HG03280 (cell line): ENCODE measurements around the gene SH3TC1.

Source experiments
- ATAC-seq: cut with Tn5 transposase; IDR thresholded peaks from one replicate; pipeline ENCODE4 v1.9.1; 2021; ENCODE audit warnings: mild to moderate bottlenecking, moderate library complexity; ENCODE audit not compliant: unreplicated experiment

The SH3TC1 gene

GRCh38 chr4:8284391-8284790, 85.3 kb downstream of the SH3TC1 start:
- no peak for ATAC-seq

- no peak for ATAC-seq
Measured at GRCh38 chr4:8285143-8285975, 86.3 kb downstream of the SH3TC1 start.

GRCh38 chr4:8285976-8286718, 87.1 kb downstream of the SH3TC1 start:
- no peak for ATAC-seq

- no peak for ATAC-seq
Measured at GRCh38 chr4:8286719-8287342, 87.7 kb downstream of the SH3TC1 start.

GRCh38 chr4:8287343-8288280, 88.5 kb downstream of the SH3TC1 start:
- no peak for ATAC-seq

GRCh38 chr4:8289151-8289750, 90.2 kb downstream of the SH3TC1 start:
- no peak for ATAC-seq

- ATAC-seq, result no peak
Measured at GRCh38 chr4:8289956-8290700, 91.0 kb downstream of the SH3TC1 start.

- ATAC-seq, result no peak
Measured at GRCh38 chr4:8290701-8290970, 91.5 kb downstream of the SH3TC1 start.
